Esophagus muscularis mucosa (tissue), 3 donors: ENCODE results near the gene FAM110A.

Experiments
- CTCF ChIP-seq, 3 experiments: fragments of 200-600 bp in 2 of 3; fragments of 450-650 bp in 1 of 3; sonication (generic) in 2 of 3; IDR thresholded peaks; one replicate each; pipeline ENCODE4 v1.5.1; 2017 to 2019; ENCODE audit warnings: antibody characterized with exemption in 3 of 3, mild to moderate bottlenecking in 2 of 3, moderate library complexity in 1 of 3
- POLR2A ChIP-seq: fragments of 450-650 bp; IDR thresholded peaks from one replicate; pipeline ENCODE4 v1.6.1; 2017; ENCODE audit warnings: antibody characterized with exemption, moderate library complexity, mild to moderate bottlenecking, low read depth
- POLR2AphosphoS5 ChIP-seq, 2 donors: sonication (generic); formaldehyde crosslinking; IDR thresholded peaks; one replicate each; pipeline ENCODE4 v1.6.1; 2017; ENCODE audit warnings: antibody characterized with exemption in 2 of 2

DNA sequence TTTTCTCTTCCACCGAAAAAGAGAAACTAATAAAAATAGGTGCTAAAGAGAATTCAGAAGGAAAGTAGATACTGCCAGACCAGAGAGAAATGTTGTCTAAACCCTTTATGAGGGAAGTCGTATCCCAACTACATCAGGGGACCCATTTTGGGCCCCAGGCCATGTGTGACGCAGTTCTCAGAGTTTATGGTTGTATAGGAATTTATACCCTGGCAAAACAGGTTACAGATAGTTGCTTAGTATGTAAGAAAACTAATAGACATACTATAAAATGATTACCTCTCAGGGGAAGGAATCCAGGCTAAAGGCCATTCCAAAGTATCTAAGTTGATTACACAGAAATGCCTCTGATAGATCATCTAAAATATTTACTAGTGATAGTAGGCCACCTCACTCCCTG lies 36.6 kb upstream of the FAM110A start:
- no peak for TF ChIP-seq POLR2A
- TF ChIP-seq CTCF (IDR thresholded peaks at IDR 0.05) = no peak
- TF ChIP-seq POLR2AphosphoS5 (IDR thresholded peaks at IDR 0.05) = no peak
